AG10803 (cell line): ENCODE results near the gene CRACDL.

Experiments used
- DNase-seq: peaks from one replicate; pipeline ENCODE4 v3.0.0; 2010; ENCODE audit warnings: low read depth
- H3K4me3 ChIP-seq: 2 replicates; pipeline ENCODE4 v1.5.1; 2011; ENCODE audit warnings: mild to moderate bottlenecking, low read length, control low read depth
- CTCF ChIP-seq: conservative IDR thresholded peaks from 2 replicates; pipeline ENCODE4 v1.5.1; 2011; ENCODE audit warnings: mild to moderate bottlenecking, low read length, control low read depth, inconsistent platforms

CRACDL gene

GRCh38 chr2:98894331-98895000, 41.6 kb downstream of the CRACDL start:
- TF ChIP-seq CTCF, result no peak
- DNase-seq, result no peak
- H3K4me3 ChIP-seq, result no peak overlapping the region

GRCh38 chr2:98893911-98894321, 42.1 kb downstream of the CRACDL start:
- no peak for TF ChIP-seq CTCF
- DNase-seq, result no peak
- H3K4me3 ChIP-seq, result no peak overlapping the region

- H3K4me3 ChIP-seq, result no peak overlapping the region
- TF ChIP-seq CTCF, result no peak
These were observed 43.2 kb downstream of the CRACDL start for GRCh38 chr2:98892871-98893270.

GRCh38 chr2:98891591-98891990, 44.4 kb downstream of the CRACDL start:
- no peak for TF ChIP-seq CTCF
- no peak overlapping the region for H3K4me3 ChIP-seq
- no peak for DNase-seq

More at GRCh38 chr2:98892871-98893270, 43.2 kb downstream of the CRACDL start:
- no peak for DNase-seq

- no peak overlapping the region for H3K4me3 ChIP-seq
- no peak for DNase-seq
- no peak for TF ChIP-seq CTCF
These were observed 49.9 kb downstream of the CRACDL start for GRCh38 chr2:98886066-98886554.

GRCh38 chr2:98884658-98885057, 51.4 kb downstream of the CRACDL start:
- H3K4me3 ChIP-seq, result no peak overlapping the region
- no peak for TF ChIP-seq CTCF
- no peak for DNase-seq

GRCh38 chr2:98883780-98884211, 52.2 kb downstream of the CRACDL start:
- no peak for DNase-seq
- TF ChIP-seq CTCF, result no peak
- H3K4me3 ChIP-seq, result no peak overlapping the region
